ENCODE measurements around the gene CCDC137. TPM values are rescaled to one million over a fixed set of nuclear protein-coding genes. Genes with fewer than 3 reads are reported as not detected.

Gene CCDC137
- total and polyA plus RNA-seq, 2 donors (not counting 1 experiment from before 2014, with no cell fraction given), result 6.9 to 9.8 TPM

DNA sequence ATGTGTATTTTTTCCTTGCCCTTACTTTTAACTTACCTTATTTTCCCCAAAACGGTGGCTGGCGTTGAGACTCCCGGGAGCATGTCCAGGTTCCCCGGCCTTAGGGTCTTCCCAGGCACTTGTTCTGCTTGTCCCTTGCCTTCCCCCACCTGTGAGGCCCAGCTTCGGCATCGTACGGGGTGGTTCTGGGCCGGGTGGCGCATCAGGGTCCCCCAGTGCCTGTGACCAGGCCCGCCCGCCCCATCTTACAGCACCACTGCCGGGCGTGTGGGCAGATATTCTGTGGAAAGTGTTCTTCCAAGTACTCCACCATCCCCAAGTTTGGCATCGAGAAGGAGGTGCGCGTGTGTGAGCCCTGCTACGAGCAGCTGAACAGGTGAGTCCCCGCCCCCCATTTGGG lies 24.7 kb downstream of the CCDC137 start:
- Histone ChIP-seq H3K27ac (ENCODE audit: insufficient read depth, low read length) (no peak overlapping the region), H3K79me2 (ENCODE audit: control insufficient read depth, insufficient read depth, low read length) (peaks cover 44% of the 10 kb centered on the region), H3K36me3 (ENCODE audit: control insufficient read depth, insufficient read depth, low read length) (peaks cover 70% of the 10 kb centered on the region), H3K27me3 (ENCODE audit: control insufficient read depth, insufficient read depth, low read length) (no peaks in the 10 kb centered on the region), H2AFZ (ENCODE audit: low read length) (no peak overlapping the region), H3K4me1 (ENCODE audit: control insufficient read depth, extremely low read depth, insufficient read depth, low read length) (no peaks in the 10 kb centered on the region), H4K20me1 (ENCODE audit: control insufficient read depth, extremely low read depth, insufficient read depth, low read length) (no peaks in the 10 kb centered on the region), H3K4me2 (ENCODE audit: extremely low read depth, insufficient read depth, low read length) (no peak overlapping the region), H3K9me3 (ENCODE audit: control insufficient read depth, insufficient read depth, low read depth, low read length) (no peaks in the 10 kb centered on the region), H3K4me3 (replicated peaks in 1 of 4; ENCODE audit: control extremely low read depth in 1 of 4, insufficient read depth in 1 of 4, low read depth in 3 of 4, low read length in 4 of 4) (no peak overlapping the region), H3K9ac (ENCODE audit: insufficient read depth, low read length) (no peak overlapping the region)
- TF ChIP-seq, protein P1, sequence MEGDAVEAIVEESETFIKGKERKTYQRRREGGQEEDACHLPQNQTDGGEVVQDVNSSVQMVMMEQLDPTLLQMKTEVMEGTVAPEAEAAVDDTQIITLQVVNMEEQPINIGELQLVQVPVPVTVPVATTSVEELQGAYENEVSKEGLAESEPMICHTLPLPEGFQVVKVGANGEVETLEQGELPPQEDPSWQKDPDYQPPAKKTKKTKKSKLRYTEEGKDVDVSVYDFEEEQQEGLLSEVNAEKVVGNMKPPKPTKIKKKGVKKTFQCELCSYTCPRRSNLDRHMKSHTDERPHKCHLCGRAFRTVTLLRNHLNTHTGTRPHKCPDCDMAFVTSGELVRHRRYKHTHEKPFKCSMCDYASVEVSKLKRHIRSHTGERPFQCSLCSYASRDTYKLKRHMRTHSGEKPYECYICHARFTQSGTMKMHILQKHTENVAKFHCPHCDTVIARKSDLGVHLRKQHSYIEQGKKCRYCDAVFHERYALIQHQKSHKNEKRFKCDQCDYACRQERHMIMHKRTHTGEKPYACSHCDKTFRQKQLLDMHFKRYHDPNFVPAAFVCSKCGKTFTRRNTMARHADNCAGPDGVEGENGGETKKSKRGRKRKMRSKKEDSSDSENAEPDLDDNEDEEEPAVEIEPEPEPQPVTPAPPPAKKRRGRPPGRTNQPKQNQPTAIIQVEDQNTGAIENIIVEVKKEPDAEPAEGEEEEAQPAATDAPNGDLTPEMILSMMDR (conservative IDR thresholded peaks at IDR 0.05 in 1 of 2, IDR thresholded peaks at IDR 0.05 in 1 of 2; ENCODE audit: low read depth in 1 of 2, low read length in 2 of 2), result no peak
- TF ChIP-seq EZH2 (IDR thresholded peaks at IDR 0.05; ENCODE audit: low read length, missing control alignments), result no peak
- DNase-seq (ENCODE audit: low read depth in 2 of 2), result no peak

GRCh38 chr17:81691608-81692007 lies 25.1 kb downstream of the CCDC137 start:
- DNase-seq (ENCODE audit: low read depth in 2 of 2), result no peak
- Histone ChIP-seq H3K27me3 (ENCODE audit: control insufficient read depth, insufficient read depth, low read length) (no peaks in the 10 kb centered on the region), H3K4me2 (ENCODE audit: extremely low read depth, insufficient read depth, low read length) (no peak overlapping the region), H3K4me1 (ENCODE audit: control insufficient read depth, extremely low read depth, insufficient read depth, low read length) (no peaks in the 10 kb centered on the region), H3K27ac (ENCODE audit: insufficient read depth, low read length) (no peak overlapping the region), H3K4me3 (replicated peaks in 1 of 4; ENCODE audit: control extremely low read depth in 1 of 4, insufficient read depth in 1 of 4, low read depth in 3 of 4, low read length in 4 of 4) (no peak overlapping the region), H4K20me1 (ENCODE audit: control insufficient read depth, extremely low read depth, insufficient read depth, low read length) (no peaks in the 10 kb centered on the region), H2AFZ (ENCODE audit: low read length) (no peak overlapping the region), H3K36me3 (ENCODE audit: control insufficient read depth, insufficient read depth, low read length) (peaks cover 66% of the 10 kb centered on the region), H3K9me3 (ENCODE audit: control insufficient read depth, insufficient read depth, low read depth, low read length) (no peaks in the 10 kb centered on the region), H3K79me2 (ENCODE audit: control insufficient read depth, insufficient read depth, low read length) (peaks cover 40% of the 10 kb centered on the region), H3K9ac (ENCODE audit: insufficient read depth, low read length) (no peak overlapping the region)
- TF ChIP-seq, protein P1 (conservative IDR thresholded peaks at IDR 0.05 in 1 of 2, IDR thresholded peaks at IDR 0.05 in 1 of 2; ENCODE audit: low read depth in 1 of 2, low read length in 2 of 2), result no peak
- TF ChIP-seq EZH2 (IDR thresholded peaks at IDR 0.05; ENCODE audit: low read length, missing control alignments), result no peak

- no peaks in the 10 kb centered on the region for H3K4me1 ChIP-seq (ENCODE audit: control insufficient read depth, extremely low read depth, insufficient read depth, low read length)
- no peaks in the 10 kb centered on the region for H4K20me1 ChIP-seq (ENCODE audit: control insufficient read depth, extremely low read depth, insufficient read depth, low read length)
- peaks cover 62% of the 10 kb centered on the region for H3K36me3 ChIP-seq (ENCODE audit: control insufficient read depth, insufficient read depth, low read length)
- H3K4me3 ChIP-seq (replicated peaks in 1 of 4; ENCODE audit: control extremely low read depth in 1 of 4, insufficient read depth in 1 of 4, low read depth in 3 of 4, low read length in 4 of 4), result no peak overlapping the region
- H3K4me2 ChIP-seq (ENCODE audit: extremely low read depth, insufficient read depth, low read length), result no peak overlapping the region
- no peaks in the 10 kb centered on the region for H3K27me3 ChIP-seq (ENCODE audit: control insufficient read depth, insufficient read depth, low read length)
- no peaks in the 10 kb centered on the region for H3K9me3 ChIP-seq (ENCODE audit: control insufficient read depth, insufficient read depth, low read depth, low read length)
- H3K27ac ChIP-seq (ENCODE audit: insufficient read depth, low read length), result no peak overlapping the region
- no peak overlapping the region for H3K9ac ChIP-seq (ENCODE audit: insufficient read depth, low read length)
- H2AFZ ChIP-seq (ENCODE audit: low read length), result no peak overlapping the region
- peaks cover 36% of the 10 kb centered on the region for H3K79me2 ChIP-seq (ENCODE audit: control insufficient read depth, insufficient read depth, low read length)
- DNase-seq (ENCODE audit: low read depth in 2 of 2), result no peak
- TF ChIP-seq EZH2 (IDR thresholded peaks at IDR 0.05; ENCODE audit: low read length, missing control alignments), result no peak
- TF ChIP-seq, protein P1 (conservative IDR thresholded peaks at IDR 0.05 in 1 of 2, IDR thresholded peaks at IDR 0.05 in 1 of 2; ENCODE audit: low read depth in 1 of 2, low read length in 2 of 2), result no peak
These were observed 27.1 kb downstream of the CCDC137 start for GRCh38 chr17:81693509-81694210.
